DOHH2 (cell line): ENCODE results near the gene USP12.

Source experiments
- H3F3A ChIP-seq: fragments of 200-600 bp; sonication (generic), shearing (Covaris generic); 2 replicates; pipeline ENCODE4 v1.6.0; 2016; ENCODE audit warnings: antibody characterized with exemption, mild to moderate bottlenecking; ENCODE audit not compliant: control insufficient read depth, insufficient read depth
- H3K27ac ChIP-seq: fragments of 200-600 bp; sonication (generic); 2 replicates; pipeline ENCODE4 v1.5.1; 2014; ENCODE audit warnings: low read depth, mild to moderate bottlenecking, low read length, moderate library complexity
- H3K27me3 ChIP-seq: fragments of 200-600 bp; sonication (generic); 2 replicates; pipeline ENCODE4 v1.6.1; 2014; ENCODE audit warnings: mild to moderate bottlenecking, low read length, mixed read lengths; ENCODE audit not compliant: control insufficient read depth
- H3K36me3 ChIP-seq: fragments of 200-600 bp; sonication (generic); 2 replicates; pipeline ENCODE4 v1.6.1; 2014; ENCODE audit warnings: mild to moderate bottlenecking, low read length, moderate library complexity, mixed read lengths; ENCODE audit not compliant: control insufficient read depth
- H3K4me1 ChIP-seq: fragments of 200-600 bp; sonication (generic); 2 replicates; pipeline ENCODE4 v1.6.1; 2014; ENCODE audit warnings: mild to moderate bottlenecking, low read length, mixed read lengths; ENCODE audit not compliant: control insufficient read depth
- H3K4me2 ChIP-seq: fragments of 200-600 bp; sonication (generic); 2 replicates; pipeline ENCODE4 v1.6.0; 2014; ENCODE audit warnings: mild to moderate bottlenecking, low read length, moderate library complexity
- H3K4me3 ChIP-seq: fragments of 200-600 bp; sonication (generic); 2 replicates; pipeline ENCODE4 v1.5.1; 2014; ENCODE audit warnings: mild to moderate bottlenecking, low read length, mixed read lengths
- H3K79me2 ChIP-seq: fragments of 200-600 bp; sonication (generic); 2 replicates; pipeline ENCODE4 v1.6.1; 2014; ENCODE audit warnings: mild to moderate bottlenecking, low read length, mixed read lengths; ENCODE audit not compliant: control insufficient read depth
- H3K9me2 ChIP-seq: fragments of 200-600 bp; sonication (generic); replicated peaks from 2 replicates; pipeline ENCODE4 v1.6.1; 2014; ENCODE audit warnings: mild to moderate bottlenecking, low read length, mixed read lengths; ENCODE audit not compliant: control insufficient read depth
- H3K9me3 ChIP-seq: fragments of 200-600 bp; sonication (generic); 2 replicates; pipeline ENCODE4 v1.6.1; 2014; ENCODE audit warnings: antibody characterized with exemption, low read length, mixed read lengths; ENCODE audit not compliant: control insufficient read depth, insufficient read depth
- H4K20me1 ChIP-seq: fragments of 200-600 bp; sonication (generic); 2 replicates; pipeline ENCODE4 v1.6.0; 2014; ENCODE audit warnings: low read depth, mild to moderate bottlenecking, antibody characterized with exemption, low read length, moderate library complexity; ENCODE audit not compliant: control insufficient read depth, insufficient read depth
- EZH2phosphoT487 ChIP-seq: fragments of 200-600 bp; sonication (generic); IDR thresholded peaks from 2 replicates; pipeline ENCODE4 v1.6.1; 2017; ENCODE audit warnings: borderline replicate concordance, mild to moderate bottlenecking, antibody characterized with exemption, low read length, moderate library complexity, mixed read lengths
- TF ChIP-seq, protein P1 (sequence below): fragments of 200-600 bp; sonication (generic); IDR thresholded peaks from one replicate; pipeline ENCODE4 v1.5.1; 2014; ENCODE audit warnings: antibody characterized with exemption, mild to moderate bottlenecking, low read depth, low read length; ENCODE audit not compliant: poor library complexity, severe bottlenecking

Gene USP12

DNA sequence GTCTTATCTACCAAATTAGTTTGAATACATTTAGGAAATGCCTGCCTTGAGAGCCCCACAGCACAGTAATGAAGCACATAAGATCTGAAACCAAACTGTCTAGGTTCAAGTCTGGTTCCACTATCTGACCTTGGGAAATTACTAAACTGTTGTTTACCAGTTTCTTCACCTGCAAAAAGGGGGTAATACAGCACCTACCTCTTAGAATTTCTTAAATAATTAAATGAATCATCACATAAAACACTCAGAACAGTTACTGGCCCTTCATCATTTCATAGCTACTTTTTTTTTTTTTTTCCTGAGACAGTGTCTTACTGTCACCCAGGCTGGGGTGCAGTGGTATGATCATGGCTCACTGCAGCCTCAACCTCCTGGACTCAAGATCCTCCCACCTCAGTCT, 59.6 kb downstream of the USP12 start:
- Histone ChIP-seq H3K9me2 (no peaks in the 10 kb centered on the region), H3K4me2 (no peak overlapping the region), H4K20me1 (no peaks in the 10 kb centered on the region; the same call in 1 of the 2 replicates), H3K4me1 (peaks cover 21% of the 10 kb centered on the region), H3K4me3 (no peak overlapping the region), H3K27me3 (no peaks in the 10 kb centered on the region), H3K36me3 (peaks cover 22% of the 10 kb centered on the region), H3K9me3 (no peaks in the 10 kb centered on the region), H3K79me2 (peaks cover 34% of the 10 kb centered on the region), H3K27ac (no peak overlapping the region), H3F3A (no peaks in the 10 kb centered on the region)
- TF ChIP-seq, protein P1, sequence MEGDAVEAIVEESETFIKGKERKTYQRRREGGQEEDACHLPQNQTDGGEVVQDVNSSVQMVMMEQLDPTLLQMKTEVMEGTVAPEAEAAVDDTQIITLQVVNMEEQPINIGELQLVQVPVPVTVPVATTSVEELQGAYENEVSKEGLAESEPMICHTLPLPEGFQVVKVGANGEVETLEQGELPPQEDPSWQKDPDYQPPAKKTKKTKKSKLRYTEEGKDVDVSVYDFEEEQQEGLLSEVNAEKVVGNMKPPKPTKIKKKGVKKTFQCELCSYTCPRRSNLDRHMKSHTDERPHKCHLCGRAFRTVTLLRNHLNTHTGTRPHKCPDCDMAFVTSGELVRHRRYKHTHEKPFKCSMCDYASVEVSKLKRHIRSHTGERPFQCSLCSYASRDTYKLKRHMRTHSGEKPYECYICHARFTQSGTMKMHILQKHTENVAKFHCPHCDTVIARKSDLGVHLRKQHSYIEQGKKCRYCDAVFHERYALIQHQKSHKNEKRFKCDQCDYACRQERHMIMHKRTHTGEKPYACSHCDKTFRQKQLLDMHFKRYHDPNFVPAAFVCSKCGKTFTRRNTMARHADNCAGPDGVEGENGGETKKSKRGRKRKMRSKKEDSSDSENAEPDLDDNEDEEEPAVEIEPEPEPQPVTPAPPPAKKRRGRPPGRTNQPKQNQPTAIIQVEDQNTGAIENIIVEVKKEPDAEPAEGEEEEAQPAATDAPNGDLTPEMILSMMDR = no peak
- TF ChIP-seq EZH2phosphoT487 = no peak

DNA sequence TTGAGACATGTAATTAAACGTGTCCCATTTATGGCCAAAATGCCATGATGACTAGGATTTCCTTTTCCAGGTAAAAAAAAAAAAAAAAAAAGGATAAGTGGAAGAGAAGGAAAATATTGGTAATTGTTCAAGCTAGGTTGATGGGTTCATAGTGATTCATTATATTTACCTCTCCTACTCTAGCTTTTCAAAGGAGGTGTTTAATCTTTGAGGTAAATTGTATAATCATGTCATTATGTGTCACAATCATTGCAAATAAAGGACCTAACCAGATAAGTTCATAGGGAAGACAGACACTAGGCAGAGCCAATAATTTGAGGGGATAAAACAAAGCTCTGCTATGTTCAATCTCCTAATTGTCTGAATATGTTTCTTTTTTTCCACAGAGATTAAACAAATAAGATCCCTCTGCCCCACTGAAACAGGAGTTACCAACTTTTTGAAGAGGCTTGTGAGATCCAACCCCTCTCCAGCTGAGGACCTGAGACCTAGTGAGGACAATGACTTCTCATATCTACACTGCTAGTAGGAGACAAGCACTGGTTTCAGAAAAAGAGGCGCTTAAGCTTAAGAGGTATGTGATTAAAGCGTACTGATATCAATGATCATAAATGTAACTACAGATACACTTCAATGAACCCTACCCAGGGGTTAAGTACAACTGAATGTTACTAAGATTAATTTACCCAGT, 61.4 kb downstream of the USP12 start:
- Histone ChIP-seq H4K20me1 (no peaks in the 10 kb centered on the region), H3K27me3 (no peaks in the 10 kb centered on the region), H3K9me3 (no peaks in the 10 kb centered on the region), H3K36me3 (peaks cover 17% of the 10 kb centered on the region), H3K27ac (no peak overlapping the region), H3K9me2 (no peaks in the 10 kb centered on the region), H3K4me3 (no peak overlapping the region), H3K4me2 (no peak overlapping the region), H3F3A (no peaks in the 10 kb centered on the region), H3K79me2 (peaks cover 22% of the 10 kb centered on the region), H3K4me1 (peaks cover 19% of the 10 kb centered on the region)
- TF ChIP-seq, protein P1 = no peak
- TF ChIP-seq EZH2phosphoT487 = no peak

DNA sequence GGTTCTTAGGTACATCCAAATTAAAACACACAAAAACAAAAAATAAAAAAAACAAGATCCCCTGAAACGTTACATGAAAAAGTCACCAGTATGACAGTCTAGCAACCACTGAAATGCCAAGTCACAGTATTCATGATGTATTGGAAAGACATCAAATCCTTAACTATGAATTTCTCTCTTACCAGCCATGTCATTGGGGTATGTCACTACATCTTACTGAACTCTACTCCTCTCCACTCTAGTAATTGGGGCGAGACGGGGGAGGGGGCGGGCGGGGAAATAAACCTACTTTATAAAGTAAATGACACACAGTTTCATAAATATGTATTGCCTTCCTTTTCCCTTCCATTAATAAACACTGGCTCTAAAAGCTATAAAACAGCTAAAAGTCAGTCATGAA, 65.5 kb downstream of the USP12 start:
- Histone ChIP-seq H3K4me3 (no peak overlapping the region), H4K20me1 (no peaks in the 10 kb centered on the region), H3K4me1 (no peaks in the 10 kb centered on the region), H3K79me2 (peaks cover 11% of the 10 kb centered on the region), H3K9me2 (no peaks in the 10 kb centered on the region), H3F3A (no peaks in the 10 kb centered on the region), H3K27ac (no peak overlapping the region), H3K36me3 (peaks cover 19% of the 10 kb centered on the region), H3K27me3 (no peaks in the 10 kb centered on the region), H3K4me2 (no peak overlapping the region), H3K9me3 (no peaks in the 10 kb centered on the region)
- no peak for TF ChIP-seq EZH2phosphoT487
- TF ChIP-seq, protein P1 = no peak
